Calu3 (cell line): Measurements from ENCODE around the gene ATP1A2. TPM values are rescaled to one million over a fixed set of nuclear protein-coding genes. Genes with fewer than 3 reads are reported as not detected.

ENCODE experiments used
- BruUV-seq: library from RNA; stranded (reverse); fragments of 400-500 nt; replicated peaks from 2 replicates; lab custom pipeline; 2021; lab: Mats Ljungman, UMichigan
- CTCF ChIA-PET: fragments of 300-600 bp; sonication (Branson Sonifier 250); formaldehyde crosslinking; loops from one replicate; lab custom pipeline; 2022; ENCODE audit warnings: antibody characterized with exemption; lab: Charles Lee
- DNase-seq: peaks from one replicate; pipeline ENCODE4 v3.0.0; 2022
- H3K27ac Mint-ChIP-seq: one replicate; pipeline ENCODE4 v1.8.0; 2022; ENCODE audit warnings: mixed read lengths; ENCODE audit not compliant: unreplicated experiment
- H3K27me3 Mint-ChIP-seq: one replicate; pipeline ENCODE4 v1.8.0; 2022; ENCODE audit warnings: mixed read lengths; ENCODE audit not compliant: unreplicated experiment
- H3K36me3 Mint-ChIP-seq: one replicate; pipeline ENCODE4 v1.8.0; 2022; ENCODE audit warnings: mild to moderate bottlenecking, moderate library complexity, mixed read lengths; ENCODE audit not compliant: insufficient read depth, unreplicated experiment
- H3K4me1 Mint-ChIP-seq: one replicate; pipeline ENCODE4 v1.8.0; 2022; ENCODE audit warnings: mild to moderate bottlenecking, low read depth, mixed read lengths; ENCODE audit not compliant: unreplicated experiment
- H3K4me3 Mint-ChIP-seq: one replicate; pipeline ENCODE4 v1.8.0; 2022; ENCODE audit warnings: mild to moderate bottlenecking, low read depth, moderate library complexity, mixed read lengths; ENCODE audit not compliant: unreplicated experiment
- H3K9me3 Mint-ChIP-seq: one replicate; pipeline ENCODE4 v1.8.0; 2022; ENCODE audit warnings: low read depth, mixed read lengths; ENCODE audit not compliant: unreplicated experiment
- intact Hi-C: fragments of 100-400 bp; cut with micrococcal nuclease; formaldehyde crosslinking; loops from one replicate; pipeline ENCODE4 v1.10.0; 2022; ENCODE audit not compliant: unreplicated experiment
- total RNA-seq: library from RNA; stranded (reverse); gene quantifications from 2 replicates; pipeline ENCODE4 v1.2.3, GENCODE V29; 2022
- TF ChIP-seq, protein P1 (sequence below): fragments of 200-600 bp; IDR thresholded peaks from one replicate; pipeline ENCODE4 v1.8.0; 2022; ENCODE audit warnings: antibody characterized with exemption; ENCODE audit not compliant: unreplicated experiment

ATP1A2 gene
- total RNA-seq, 1 experiment from 2014 or later, result not detected

GRCh38 chr1:160186729-160187128 lies 71.2 kb downstream of the ATP1A2 start:
- peaks cover 51% of the 10 kb centered on the region for H3K27me3 Mint-ChIP-seq
- no peak for DNase-seq
- H3K36me3 Mint-ChIP-seq, result no peaks in the 10 kb centered on the region
- BruUV-seq, result no TSS peak
- no peaks in the 10 kb centered on the region for H3K4me1 Mint-ChIP-seq
- TF ChIP-seq, protein P1, sequence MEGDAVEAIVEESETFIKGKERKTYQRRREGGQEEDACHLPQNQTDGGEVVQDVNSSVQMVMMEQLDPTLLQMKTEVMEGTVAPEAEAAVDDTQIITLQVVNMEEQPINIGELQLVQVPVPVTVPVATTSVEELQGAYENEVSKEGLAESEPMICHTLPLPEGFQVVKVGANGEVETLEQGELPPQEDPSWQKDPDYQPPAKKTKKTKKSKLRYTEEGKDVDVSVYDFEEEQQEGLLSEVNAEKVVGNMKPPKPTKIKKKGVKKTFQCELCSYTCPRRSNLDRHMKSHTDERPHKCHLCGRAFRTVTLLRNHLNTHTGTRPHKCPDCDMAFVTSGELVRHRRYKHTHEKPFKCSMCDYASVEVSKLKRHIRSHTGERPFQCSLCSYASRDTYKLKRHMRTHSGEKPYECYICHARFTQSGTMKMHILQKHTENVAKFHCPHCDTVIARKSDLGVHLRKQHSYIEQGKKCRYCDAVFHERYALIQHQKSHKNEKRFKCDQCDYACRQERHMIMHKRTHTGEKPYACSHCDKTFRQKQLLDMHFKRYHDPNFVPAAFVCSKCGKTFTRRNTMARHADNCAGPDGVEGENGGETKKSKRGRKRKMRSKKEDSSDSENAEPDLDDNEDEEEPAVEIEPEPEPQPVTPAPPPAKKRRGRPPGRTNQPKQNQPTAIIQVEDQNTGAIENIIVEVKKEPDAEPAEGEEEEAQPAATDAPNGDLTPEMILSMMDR, result no peak
- no peak overlapping the region for H3K27ac Mint-ChIP-seq
- CTCF ChIA-PET, result interaction anchor here (0.6 kb wide), 1 partner anchor 42 kb away, joined by 3 read pairs; no protein-coding TSS in a partner anchor
- no peak overlapping the region for H3K4me3 Mint-ChIP-seq
- no peaks in the 10 kb centered on the region for H3K9me3 Mint-ChIP-seq
- intact Hi-C loops, result no loop called here

GRCh38 chr1:160187407-160187806 lies 71.8 kb downstream of the ATP1A2 start:
- Mint-ChIP-seq H3K4me3 (no peak overlapping the region), H3K9me3 (no peaks in the 10 kb centered on the region), H3K36me3 (no peaks in the 10 kb centered on the region), H3K4me1 (no peaks in the 10 kb centered on the region), H3K27ac (no peak overlapping the region), H3K27me3 (peaks cover 44% of the 10 kb centered on the region)
- CTCF ChIA-PET, result no interaction called here
- BruUV-seq, result no TSS peak
- intact Hi-C loops, result no loop called here
- TF ChIP-seq, protein P1, result no peak
- no peak for DNase-seq

DNA sequence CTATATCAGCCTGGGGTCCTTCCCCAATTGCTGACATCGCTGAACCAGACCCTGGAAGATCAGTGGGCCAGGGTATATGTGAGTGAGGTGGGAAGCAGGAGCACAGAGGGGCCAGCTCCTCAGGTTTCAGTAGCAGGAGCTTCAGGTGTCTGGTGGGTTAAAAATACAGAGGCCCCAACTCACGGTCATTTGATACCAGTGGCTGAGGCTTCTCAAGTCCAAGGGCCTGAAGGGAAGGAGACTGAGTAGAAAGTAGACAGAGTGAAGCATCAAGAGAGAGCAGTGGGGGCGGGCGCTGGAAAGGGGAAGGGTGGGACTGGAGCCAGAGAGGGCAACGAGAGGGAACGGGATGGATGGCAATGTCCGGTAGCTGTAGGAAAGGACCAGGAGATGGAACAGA lies 72.8 kb downstream of the ATP1A2 start:
- CTCF ChIA-PET, result no interaction called here

DNA sequence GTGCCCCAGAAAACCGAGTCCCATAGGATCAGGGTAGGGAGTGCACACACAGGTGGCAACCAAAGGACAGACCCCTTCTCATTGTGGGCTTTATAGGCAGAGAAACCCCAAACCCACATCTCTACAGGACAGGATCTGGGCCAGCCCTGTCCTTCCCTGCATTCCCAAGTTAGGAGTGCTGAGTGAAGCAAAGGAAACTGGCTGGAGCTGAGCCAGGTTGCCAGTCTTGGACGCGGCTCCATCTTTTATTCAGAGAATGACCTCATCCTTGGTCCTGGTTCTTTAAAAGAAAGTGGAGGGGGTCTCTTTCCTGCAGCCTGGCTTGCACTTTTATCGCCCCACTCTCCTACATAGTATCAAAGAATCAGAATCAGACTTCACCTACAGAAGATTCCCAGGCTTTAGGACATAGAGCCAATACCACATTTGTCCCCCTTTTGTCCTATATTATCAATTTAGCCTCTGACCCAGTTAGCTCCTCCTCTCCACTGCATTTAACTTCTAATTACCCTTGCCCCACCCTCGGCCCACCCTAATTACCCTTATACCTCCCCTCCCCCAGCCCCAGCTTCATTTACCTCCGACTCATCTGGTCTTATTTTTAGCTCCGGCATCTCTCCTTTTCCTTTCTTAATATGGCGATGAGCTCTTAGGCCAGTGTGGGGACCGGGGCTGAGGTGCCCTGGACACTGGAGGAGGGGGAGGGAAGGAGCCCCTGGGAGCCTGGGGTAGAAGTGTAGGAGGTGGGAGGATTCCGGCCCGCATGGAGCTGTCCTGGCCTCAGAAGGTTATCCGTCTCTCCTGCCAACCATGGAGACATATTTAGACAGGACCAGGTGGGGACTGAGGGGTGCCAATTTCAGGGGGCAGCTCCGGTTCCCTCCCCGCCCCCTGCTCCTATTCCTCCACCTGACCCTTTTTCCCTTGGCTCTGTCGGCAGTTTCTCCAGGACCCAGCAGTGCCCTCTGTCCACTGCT lies 74.4 kb downstream of the ATP1A2 start, which contains the start of gene CASQ1:
CASQ1 (plus strand) TSS at position 927 of the 977 bp plus-strand sequence. CDS start 177 bp downstream, outside the sequence.
- TF ChIP-seq, protein P1, result no peak
- H3K4me3 Mint-ChIP-seq, result no peak within 1 kb of the TSS
- no peaks in the 10 kb centered on the region for H3K36me3 Mint-ChIP-seq
- peaks cover 43% of the 10 kb centered on the region for H3K27me3 Mint-ChIP-seq
- DNase-seq, result no peak
- BruUV-seq, result no TSS peak
- H3K9me3 Mint-ChIP-seq, result no peaks in the 10 kb centered on the region
- CTCF ChIA-PET, result interaction anchor here (1.1 to 1.4 kb wide), 5 partner anchors 12 to 186 kb away, joined by 4 to 5 read pairs (median 4); partner anchors contain the start of gene IGSF8
- H3K27ac Mint-ChIP-seq, result no peak within 1 kb of the TSS
- H3K4me1 Mint-ChIP-seq, result no peaks in the 10 kb centered on the region
- intact Hi-C loops, result no loop called here

More for the DNA sequence above, 72.8 kb downstream of the ATP1A2 start:
- no peak overlapping the region for H3K27ac Mint-ChIP-seq
- H3K9me3 Mint-ChIP-seq, result no peaks in the 10 kb centered on the region
- no peaks in the 10 kb centered on the region for H3K36me3 Mint-ChIP-seq
- DNase-seq, result no peak
- no peaks in the 10 kb centered on the region for H3K4me1 Mint-ChIP-seq
- TF ChIP-seq, protein P1, result no peak
- intact Hi-C loops, result no loop called here
- peaks cover 43% of the 10 kb centered on the region for H3K27me3 Mint-ChIP-seq
- no TSS peak for BruUV-seq
- H3K4me3 Mint-ChIP-seq, result no peak overlapping the region
